Stimulated activated CD8-positive, alpha-beta memory T cell treated with anti-CD3 and anti-CD28 coated beads, Interleukin-4, amount 100 ng/mL, for 4 hours (primary cell): ENCODE measurements around the gene SNX7.

Source experiments
- DNase-seq, 2 donors: peaks; one replicate each; pipeline ENCODE4 v3.0.0-alpha.2; 2020; ENCODE audit warnings: low read depth in 2 of 2, low spot score in 1 of 2

The SNX7 gene

GRCh38 chr1:98764485-98764884 lies 103.0 kb downstream of the SNX7 start:
- DNase-seq: no peak

GRCh38 chr1:98766255-98766654 lies 104.7 kb downstream of the SNX7 start:
- DNase-seq: no peak

- no peak for DNase-seq
Measured at GRCh38 chr1:98769162-98769561, 107.6 kb downstream of the SNX7 start.

GRCh38 chr1:98781906-98782305 lies 120.4 kb downstream of the SNX7 start:
- DNase-seq: no peak

GRCh38 chr1:98783821-98784220 lies 122.3 kb downstream of the SNX7 start:
- no peak for DNase-seq

GRCh38 chr1:98791498-98791897 lies 130.0 kb downstream of the SNX7 start:
- no peak for DNase-seq

- DNase-seq: no peak
Measured at GRCh38 chr1:98792123-98792522, 130.6 kb downstream of the SNX7 start.

- DNase-seq: no peak
Measured at GRCh38 chr1:98793136-98793535, 131.6 kb downstream of the SNX7 start.

GRCh38 chr1:98794196-98794886 lies 132.8 kb downstream of the SNX7 start:
- peak in 1 of 2 donors; percentile 3 for DNase-seq

GRCh38 chr1:98796049-98796448 lies 134.5 kb downstream of the SNX7 start:
- no peak for DNase-seq

GRCh38 chr1:98797506-98797905 lies 136.0 kb downstream of the SNX7 start:
- no peak for DNase-seq
